Hematopoietic multipotent progenitor cell treated with erythropoietin and hydrocortisone succinate and interleukin-3 and kit ligand, for 4 days (in vitro differentiated cells): ENCODE measurements around the gene MED13.
"Not testable (repeated sequence)": the region's sequence is repeated elsewhere in the genome, so short reads cannot be mapped to it uniquely, and the experiment has no call there.

Source experiments
- DNase-seq: peaks from one replicate; pipeline ENCODE4 v3.0.0-alpha.2; 2015

MED13 gene

GRCh38 chr17:62049299-62049698, 15.8 kb downstream of the MED13 start:
- DNase-seq, result no peak

- no peak for DNase-seq
Measured at GRCh38 chr17:62048262-62048661, 16.8 kb downstream of the MED13 start.

GRCh38 chr17:62045517-62045916, 19.6 kb downstream of the MED13 start:
- DNase-seq, result no peak

- no peak for DNase-seq
Measured at GRCh38 chr17:62045109-62045508, 20.0 kb downstream of the MED13 start.

- DNase-seq, result no peak
Measured at GRCh38 chr17:62043602-62044001, 21.5 kb downstream of the MED13 start.

GRCh38 chr17:62043140-62043539, 21.9 kb downstream of the MED13 start:
- DNase-seq, result no peak

GRCh38 chr17:62038248-62038647, 26.8 kb downstream of the MED13 start:
- DNase-seq, result no peak

GRCh38 chr17:62033317-62033716, 31.8 kb downstream of the MED13 start:
- no peak for DNase-seq

- no peak for DNase-seq
Measured at GRCh38 chr17:62032480-62032879, 32.6 kb downstream of the MED13 start.

GRCh38 chr17:62030264-62030663, 34.8 kb downstream of the MED13 start:
- no peak for DNase-seq

GRCh38 chr17:62024866-62025265, 40.2 kb downstream of the MED13 start:
- DNase-seq, result no peak

- no peak for DNase-seq
Measured at GRCh38 chr17:62017912-62018311, 47.2 kb downstream of the MED13 start.

- no peak for DNase-seq
Measured at GRCh38 chr17:62017496-62017895, 47.6 kb downstream of the MED13 start.

- DNase-seq, result no peak
Measured at GRCh38 chr17:62014526-62014925, 50.6 kb downstream of the MED13 start.

GRCh38 chr17:62009220-62009619, 55.9 kb downstream of the MED13 start:
- no peak for DNase-seq

GRCh38 chr17:62008294-62008693, 56.8 kb downstream of the MED13 start:
- no peak for DNase-seq

- DNase-seq, result no peak
Measured at GRCh38 chr17:62004388-62004787, 60.7 kb downstream of the MED13 start.

- DNase-seq, result not testable (repeated sequence)
Measured at GRCh38 chr17:62003141-62003540, 61.9 kb downstream of the MED13 start.

- DNase-seq, result no peak
Measured at GRCh38 chr17:62001105-62001504, 64.0 kb downstream of the MED13 start.

GRCh38 chr17:62000186-62000585, 64.9 kb downstream of the MED13 start:
- no peak for DNase-seq

GRCh38 chr17:61998534-61998933, 66.5 kb downstream of the MED13 start:
- DNase-seq, result not testable (repeated sequence)

GRCh38 chr17:61997664-61998063, 67.4 kb downstream of the MED13 start:
- DNase-seq, result no peak

- DNase-seq, result no peak
Measured at GRCh38 chr17:61996916-61997605, 68.0 kb downstream of the MED13 start.

GRCh38 chr17:61989509-61989908, 75.6 kb downstream of the MED13 start:
- no peak for DNase-seq

- DNase-seq, result no peak
Measured at GRCh38 chr17:61986898-61987297, 78.2 kb downstream of the MED13 start.
